ENCODE measurements around the gene SNAP29.
"Not testable (repeated sequence)": the region's sequence is repeated elsewhere in the genome, so short reads cannot be mapped to it uniquely, and the experiment has no call there.

SNAP29 gene

GRCh38 chr22:20885017-20885556 lies 26.3 kb downstream of the SNAP29 start:
- Histone ChIP-seq H3K36me3 (ENCODE audit: control insufficient read depth, insufficient read depth, low read length) (peaks cover 50% of the 10 kb centered on the region), H3K9me3 (ENCODE audit: control insufficient read depth, low read length) (no peaks in the 10 kb centered on the region), H3K4me3 (ENCODE audit: extremely low read depth, insufficient read depth, low read length, poor library complexity, severe bottlenecking) (no peak overlapping the region), H3K27ac (ENCODE audit: low read depth, low read length, severe bottlenecking) (peak overlapping the region; percentile 79), H3K4me1 (ENCODE audit: control insufficient read depth, insufficient read depth, low read length, poor library complexity, severe bottlenecking) (peaks cover 15% of the 10 kb centered on the region)
- WGBS, 2 experiments (ENCODE audit: insufficient coverage in 2 of 2): 21 to 75% methylated on average over 2 to 6 of the region's 8 CpGs

GRCh38 chr22:20885557-20886323 lies 26.9 kb downstream of the SNAP29 start:
- peaks cover 15% of the 10 kb centered on the region for H3K4me1 ChIP-seq (ENCODE audit: control insufficient read depth, insufficient read depth, low read length, poor library complexity, severe bottlenecking)
- no peak overlapping the region for H3K4me3 ChIP-seq (ENCODE audit: extremely low read depth, insufficient read depth, low read length, poor library complexity, severe bottlenecking)
- WGBS, 2 experiments (ENCODE audit: insufficient coverage in 2 of 2): 12 to 26% methylated on average over 4 to 8 of the region's 10 CpGs
- H3K9me3 ChIP-seq (ENCODE audit: control insufficient read depth, low read length): no peaks in the 10 kb centered on the region
- peak overlapping the region; percentile 79 for H3K27ac ChIP-seq (ENCODE audit: low read depth, low read length, severe bottlenecking)
- peaks cover 51% of the 10 kb centered on the region for H3K36me3 ChIP-seq (ENCODE audit: control insufficient read depth, insufficient read depth, low read length)

- Histone ChIP-seq H3K9me3 (ENCODE audit: control insufficient read depth, low read length) (no peaks in the 10 kb centered on the region), H3K36me3 (ENCODE audit: control insufficient read depth, insufficient read depth, low read length) (peaks cover 35% of the 10 kb centered on the region), H3K27ac (ENCODE audit: low read depth, low read length, severe bottlenecking) (no peak overlapping the region), H3K4me1 (ENCODE audit: control insufficient read depth, insufficient read depth, low read length, poor library complexity, severe bottlenecking) (peaks cover 15% of the 10 kb centered on the region), H3K4me3 (ENCODE audit: extremely low read depth, insufficient read depth, low read length, poor library complexity, severe bottlenecking) (no peak overlapping the region)
- 90 to 93% methylated on average over 4 to 5 of the region's 5 CpGs for WGBS, 2 experiments (ENCODE audit: insufficient coverage in 2 of 2)
Observed at GRCh38 chr22:20887375-20887774, 28.6 kb downstream of the SNAP29 start.

GRCh38 chr22:20889025-20889704 lies 30.4 kb downstream of the SNAP29 start:
- H3K4me1 ChIP-seq (ENCODE audit: control insufficient read depth, insufficient read depth, low read length, poor library complexity, severe bottlenecking): peaks cover 15% of the 10 kb centered on the region
- no peak overlapping the region for H3K27ac ChIP-seq (ENCODE audit: low read depth, low read length, severe bottlenecking)
- 95 to 100% methylated on average over 3 to 4 of the region's 6 CpGs for WGBS, 2 experiments (ENCODE audit: insufficient coverage in 2 of 2)
- no peak overlapping the region for H3K4me3 ChIP-seq (ENCODE audit: extremely low read depth, insufficient read depth, low read length, poor library complexity, severe bottlenecking)
- H3K9me3 ChIP-seq (ENCODE audit: control insufficient read depth, low read length): no peaks in the 10 kb centered on the region
- peaks cover 24% of the 10 kb centered on the region for H3K36me3 ChIP-seq (ENCODE audit: control insufficient read depth, insufficient read depth, low read length)

- H3K9me3 ChIP-seq (ENCODE audit: control insufficient read depth, low read length): no peaks in the 10 kb centered on the region
- H3K4me1 ChIP-seq (ENCODE audit: control insufficient read depth, insufficient read depth, low read length, poor library complexity, severe bottlenecking): peaks cover 14% of the 10 kb centered on the region
- no peak overlapping the region for H3K27ac ChIP-seq (ENCODE audit: low read depth, low read length, severe bottlenecking)
- peaks cover 24% of the 10 kb centered on the region for H3K36me3 ChIP-seq (ENCODE audit: control insufficient read depth, insufficient read depth, low read length)
- WGBS, 2 experiments (ENCODE audit: insufficient coverage in 2 of 2): 89 to 96% methylated on average over 8 to 9 of the region's 13 CpGs
- H3K4me3 ChIP-seq (ENCODE audit: extremely low read depth, insufficient read depth, low read length, poor library complexity, severe bottlenecking): no peak overlapping the region
Observed at GRCh38 chr22:20889904-20890540, 31.2 kb downstream of the SNAP29 start.

- Histone ChIP-seq H3K9me3 (ENCODE audit: control insufficient read depth, low read length) (no peaks in the 10 kb centered on the region), H3K4me1 (ENCODE audit: control insufficient read depth, insufficient read depth, low read length, poor library complexity, severe bottlenecking) (peaks cover 10% of the 10 kb centered on the region), H3K36me3 (ENCODE audit: control insufficient read depth, insufficient read depth, low read length) (peaks cover 24% of the 10 kb centered on the region), H3K27ac (ENCODE audit: low read depth, low read length, severe bottlenecking) (no peak overlapping the region), H3K4me3 (ENCODE audit: extremely low read depth, insufficient read depth, low read length, poor library complexity, severe bottlenecking) (no peak overlapping the region)
- 90 to 96% methylated on average over 3 to 4 of the region's 6 CpGs for WGBS, 2 experiments (ENCODE audit: insufficient coverage in 2 of 2)
Observed at GRCh38 chr22:20890975-20891374, 32.2 kb downstream of the SNAP29 start.

- WGBS, 2 experiments (ENCODE audit: insufficient coverage in 2 of 2): 80 to 90% methylated on average over 1 to 6 of the region's 7 CpGs
- not testable (repeated sequence) for H3K36me3 ChIP-seq (ENCODE audit: control insufficient read depth, insufficient read depth, low read length)
Observed at GRCh38 chr22:20897737-20898136, 38.9 kb downstream of the SNAP29 start.

GRCh38 chr22:20899827-20900423 lies 41.1 kb downstream of the SNAP29 start:
- Histone ChIP-seq H3K4me1 (ENCODE audit: control insufficient read depth, insufficient read depth, low read length, poor library complexity, severe bottlenecking) (no peaks in the 10 kb centered on the region), H3K4me3 (ENCODE audit: extremely low read depth, insufficient read depth, low read length, poor library complexity, severe bottlenecking) (no peak overlapping the region), H3K36me3 (ENCODE audit: control insufficient read depth, insufficient read depth, low read length) (no peaks in the 10 kb centered on the region), H3K9me3 (ENCODE audit: control insufficient read depth, low read length) (no peaks in the 10 kb centered on the region), H3K27ac (ENCODE audit: low read depth, low read length, severe bottlenecking) (no peak overlapping the region)
- 90% methylated on average over 3 to 6 of the region's 7 CpGs for WGBS, 2 experiments (ENCODE audit: insufficient coverage in 2 of 2)

More at GRCh38 chr22:20897737-20898136, 38.9 kb downstream of the SNAP29 start:
- H3K4me3 ChIP-seq (ENCODE audit: extremely low read depth, insufficient read depth, low read length, poor library complexity, severe bottlenecking); H3K27ac ChIP-seq (ENCODE audit: low read depth, low read length, severe bottlenecking); H3K4me1 ChIP-seq (ENCODE audit: control insufficient read depth, insufficient read depth, low read length, poor library complexity, severe bottlenecking); H3K9me3 ChIP-seq (ENCODE audit: control insufficient read depth, low read length): not testable (repeated sequence)

GRCh38 chr22:20901093-20902033 lies 42.6 kb downstream of the SNAP29 start:
- 90 to 100% methylated on average over 1 to 6 of the region's 18 CpGs for WGBS, 2 experiments (ENCODE audit: insufficient coverage in 2 of 2)
- not testable (repeated sequence) for H3K4me3 ChIP-seq (ENCODE audit: extremely low read depth, insufficient read depth, low read length, poor library complexity, severe bottlenecking); H3K9me3 ChIP-seq (ENCODE audit: control insufficient read depth, low read length); H3K36me3 ChIP-seq (ENCODE audit: control insufficient read depth, insufficient read depth, low read length); H3K27ac ChIP-seq (ENCODE audit: low read depth, low read length, severe bottlenecking); H3K4me1 ChIP-seq (ENCODE audit: control insufficient read depth, insufficient read depth, low read length, poor library complexity, severe bottlenecking)

Data from mesodermal cell (in vitro differentiated cells).